H1 (cell line): ENCODE measurements around the gene MARK1. TPM values are rescaled to one million over a fixed set of nuclear protein-coding genes. Genes with fewer than 3 reads are reported as not detected.

Experiments used
- ASH2L ChIP-seq: fragments of 200-600, 300-600 bp; sonication (generic); IDR thresholded peaks from one replicate; pipeline ENCODE4 v1.7.1; 2017; ENCODE audit warnings: low read length
- CEBPB ChIP-seq: IDR thresholded peaks from 2 replicates; pipeline ENCODE4 v1.6.1; 2012; ENCODE audit warnings: low read depth, low read length
- CHD7 ChIP-seq: fragments of 300-600 bp; sonication (generic); IDR thresholded peaks from 2 replicates; pipeline ENCODE4 v1.7.1; 2012; ENCODE audit warnings: low read length, moderate library complexity, mild to moderate bottlenecking, inconsistent platforms; ENCODE audit not compliant: insufficient replicate concordance
- EZH2 ChIP-seq: fragments of 200-600 bp; sonication (generic); IDR thresholded peaks from 2 replicates; pipeline ENCODE4 v1.7.1; 2012; ENCODE audit warnings: low read depth, mild to moderate bottlenecking, moderate library complexity, low read length, inconsistent platforms; ENCODE audit not compliant: severe bottlenecking
- HDAC6 ChIP-seq: IDR thresholded peaks from one replicate; pipeline ENCODE4 v1.7.1; 2012; ENCODE audit warnings: low read depth, mild to moderate bottlenecking, inconsistent platforms, low read length, moderate library complexity
- RBBP5 ChIP-seq: IDR thresholded peaks from 2 replicates; pipeline ENCODE4 v1.7.1; 2012; ENCODE audit warnings: low read depth, mild to moderate bottlenecking, inconsistent platforms, low read length, moderate library complexity, borderline replicate concordance
- SAP30 ChIP-seq: fragments of 300-600 bp; sonication (generic); IDR thresholded peaks from 2 replicates; pipeline ENCODE4 v1.7.1; 2012; ENCODE audit warnings: low read length, moderate library complexity, mild to moderate bottlenecking, inconsistent platforms; ENCODE audit not compliant: insufficient read depth, insufficient replicate concordance
- ZNF274 ChIP-seq: IDR thresholded peaks from 2 replicates; pipeline ENCODE4 v1.7.0; 2012; ENCODE audit warnings: low read length, borderline replicate concordance; ENCODE audit errors: extremely low read depth
- polyA plus RNA-seq, 7 experiments: library from polyadenylated mRNA; depleted of rRNA in 3 of 7; stranded (reverse) in 5 of 7; unstranded in 2 of 7; fragments of >200 nt in 5 of 7; fragments of 200-250 nt in 2 of 7; gene quantifications; 1 replicate in 5 of 7; 2 replicates in 1 of 7; 4 replicates in 1 of 7; pipeline versions ENCODE4 v1.2.1 to v1.2.3, GENCODE V29; 2011 to 2013; ENCODE audit warnings: missing spikeins in 2 of 7, mixed read lengths in 2 of 7
- total RNA-seq: library from RNA; stranded (reverse); fragmentation: NEBNext Ultra II Directional; extraction: Animal tissue kit (Norgen Biotek cat#: 25700); gene quantifications from 2 replicates; pipeline ENCODE4 v1.2.1, GENCODE V29; 2021
- TF ChIP-seq, protein P1 (sequence below), 3 experiments: IDR thresholded peaks; 1 replicate in 2 of 3; 2 replicates in 1 of 3; pipeline versions ENCODE4 v1.5.1 to v1.6.1; 2011; ENCODE audit warnings: low read length in 3 of 3, mild to moderate bottlenecking in 3 of 3, inconsistent platforms in 2 of 3, low read depth in 1 of 3, moderate library complexity in 1 of 3; ENCODE audit not compliant: insufficient read depth in 1 of 3; ENCODE audit errors: control extremely low read depth in 1 of 3

Gene MARK1
- total and polyA plus RNA-seq, 2 of the 8 experiments (the other 6 are each of a cell fraction or from before 2014, with no cell fraction given): 5.5 to 20.5 TPM

DNA sequence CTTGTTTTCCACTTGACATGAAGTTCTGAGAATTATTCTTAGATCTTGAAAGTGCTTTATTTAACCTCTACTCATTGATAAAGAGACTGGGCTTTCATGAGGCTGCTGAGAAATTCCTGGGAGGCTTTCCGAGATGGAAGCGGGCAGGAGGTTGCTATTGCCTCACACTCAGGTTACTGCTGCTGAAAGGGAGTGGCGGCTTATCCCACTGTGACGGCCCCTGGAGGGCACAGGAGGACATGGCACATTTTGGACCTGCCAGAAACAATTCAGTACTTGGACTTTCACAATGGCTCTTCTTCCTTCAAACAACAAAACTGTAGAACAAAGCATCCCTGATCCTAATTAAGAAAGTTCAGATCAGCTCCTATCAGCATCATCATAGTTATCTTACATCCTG is 16.2 kb upstream of the MARK1 start (continued):
- TF ChIP-seq CHD7: no peak
- no peak for TF ChIP-seq EZH2
- TF ChIP-seq HDAC6: no peak
- no peak for TF ChIP-seq ASH2L
- TF ChIP-seq SAP30: no peak
- TF ChIP-seq, protein P1, sequence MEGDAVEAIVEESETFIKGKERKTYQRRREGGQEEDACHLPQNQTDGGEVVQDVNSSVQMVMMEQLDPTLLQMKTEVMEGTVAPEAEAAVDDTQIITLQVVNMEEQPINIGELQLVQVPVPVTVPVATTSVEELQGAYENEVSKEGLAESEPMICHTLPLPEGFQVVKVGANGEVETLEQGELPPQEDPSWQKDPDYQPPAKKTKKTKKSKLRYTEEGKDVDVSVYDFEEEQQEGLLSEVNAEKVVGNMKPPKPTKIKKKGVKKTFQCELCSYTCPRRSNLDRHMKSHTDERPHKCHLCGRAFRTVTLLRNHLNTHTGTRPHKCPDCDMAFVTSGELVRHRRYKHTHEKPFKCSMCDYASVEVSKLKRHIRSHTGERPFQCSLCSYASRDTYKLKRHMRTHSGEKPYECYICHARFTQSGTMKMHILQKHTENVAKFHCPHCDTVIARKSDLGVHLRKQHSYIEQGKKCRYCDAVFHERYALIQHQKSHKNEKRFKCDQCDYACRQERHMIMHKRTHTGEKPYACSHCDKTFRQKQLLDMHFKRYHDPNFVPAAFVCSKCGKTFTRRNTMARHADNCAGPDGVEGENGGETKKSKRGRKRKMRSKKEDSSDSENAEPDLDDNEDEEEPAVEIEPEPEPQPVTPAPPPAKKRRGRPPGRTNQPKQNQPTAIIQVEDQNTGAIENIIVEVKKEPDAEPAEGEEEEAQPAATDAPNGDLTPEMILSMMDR (IDR thresholded peaks at IDR 0.05; ENCODE audit: control extremely low read depth in 1 of 3, insufficient read depth in 1 of 3, low read depth in 1 of 3, low read length in 3 of 3): peak; percentile 36 to 67 (median 63); a peak in 3 of 4 replicates
- TF ChIP-seq ZNF274: no peak
- peak; percentile 95 for TF ChIP-seq CEBPB
- no peak for TF ChIP-seq RBBP5
